Measurements from ENCODE around the gene CIDEB.

- TF ChIP-seq EZH2 (IDR thresholded peaks at IDR 0.05; ENCODE audit: borderline replicate concordance, low read depth, low read length, severe bottlenecking) (no peak), CTCF (IDR thresholded peaks at IDR 0.05; ENCODE audit: borderline replicate concordance, extremely low read depth, low read length, poor library complexity, severe bottlenecking) (no peak)
These were observed 19.5 kb upstream of the CIDEB start for GRCh38 chr14:24327303-24327702.
